K562 (cell line): ENCODE results near the gene ADAMTS14. TPM values are rescaled to one million over a fixed set of nuclear protein-coding genes. Genes with fewer than 3 reads are reported as not detected.

Experiments used
- ARID1B ChIP-seq: fragments of 450-650 bp; IDR thresholded peaks from 2 replicates; pipeline ENCODE4 v1.6.1; 2016; ENCODE audit warnings: antibody characterized with exemption, mild to moderate bottlenecking, inconsistent platforms
- CHD4 ChIP-seq: fragments of 200-600 bp; sonication (generic); IDR thresholded peaks from 3 replicates; pipeline ENCODE4 v1.6.1; 2012; ENCODE audit warnings: low read depth, mild to moderate bottlenecking, mixed read lengths, low read length, inconsistent platforms; ENCODE audit not compliant: insufficient read depth, insufficient replicate concordance, poor library complexity, severe bottlenecking
- FUS ChIP-seq: fragments of 200-400 bp; formaldehyde crosslinking; optimal IDR thresholded peaks from 2 replicates; pipeline ENCODE3; 2017; ENCODE audit warnings: low read depth, low read length
- GATAD2A ChIP-seq: fragments of 450-650 bp; IDR thresholded peaks from 2 replicates; pipeline ENCODE4 v1.6.1; 2017
- HDAC1 ChIP-seq, 2 experiments: fragments of 450-650 bp; IDR thresholded peaks; 2 replicates each; pipeline ENCODE4 v1.6.1; 2016 to 2017; ENCODE audit warnings: inconsistent platforms in 1 of 2, mild to moderate bottlenecking in 1 of 2, moderate library complexity in 1 of 2
- KDM4B ChIP-seq, 2 experiments: fragments of 450-650 bp in 1 of 2; sonication (generic) in 1 of 2; IDR thresholded peaks; 2 replicates each; pipeline ENCODE4 v1.6.1; 2016 to 2017; ENCODE audit warnings: borderline replicate concordance in 2 of 2, antibody characterized with exemption in 1 of 2, low read depth in 1 of 2, mild to moderate bottlenecking in 1 of 2
- KHSRP ChIP-seq: fragments of 450-650 bp; IDR thresholded peaks from 2 replicates; pipeline ENCODE4 v1.6.1; 2017
- MCM2 ChIP-seq: fragments of 450-650 bp; IDR thresholded peaks from 2 replicates; pipeline ENCODE4 v1.6.1; 2017; ENCODE audit warnings: low read depth, mild to moderate bottlenecking
- MCM5 ChIP-seq: fragments of 450-650 bp; IDR thresholded peaks from 2 replicates; pipeline ENCODE4 v1.6.1; 2016; ENCODE audit warnings: low read depth
- MXI1 ChIP-seq: IDR thresholded peaks from 2 replicates; pipeline ENCODE4 v1.6.1; 2011; ENCODE audit warnings: low read depth, mild to moderate bottlenecking, improper control_type of control experiment, low read length
- RCOR1 ChIP-seq, 2 experiments: IDR thresholded peaks; 2 replicates each; pipeline ENCODE4 v1.6.1; 2012; ENCODE audit warnings: low read depth in 2 of 2, low read length in 2 of 2, borderline replicate concordance in 1 of 2, improper control_type of control experiment in 1 of 2
- SMAD4 ChIP-seq: fragments of 250-450 bp; sonication (Bioruptor Pico); conservative IDR thresholded peaks from 2 replicates; pipeline ENCODE4 v1.8.0; 2021; ENCODE audit warnings: inconsistent platforms, mild to moderate bottlenecking, moderate library complexity
- ZFP1 ChIP-seq: fragments of 450-650 bp; formaldehyde crosslinking; IDR thresholded peaks from 2 replicates; pipeline ENCODE4 v1.4.0; 2020; ENCODE audit warnings: mild to moderate bottlenecking, mixed read lengths
- ZNF76 ChIP-seq: fragments of 250-450 bp; sonication (Bioruptor Pico); IDR thresholded peaks from 2 replicates; pipeline ENCODE4 v1.4.0; 2020; ENCODE audit warnings: mild to moderate bottlenecking, moderate library complexity, borderline replicate concordance
- polyA plus RNA-seq, 8 experiments: library from polyadenylated mRNA; depleted of rRNA in 4 of 8; stranded (reverse) in 5 of 8; unstranded in 3 of 8; fragments of >200 nt; fragmentation: Nextera tagmentation in 2 of 8; fragmentation: Illumina TruSeq in 1 of 8; extraction: Ambion mirVana in 2 of 8; extraction: Trizol in 1 of 8; gene quantifications; 2 replicates each; pipeline versions ENCODE4 v1.2.1 to v1.2.3, GENCODE V29; 2011 to 2014; ENCODE audit warnings: inconsistent platforms in 1 of 8, missing spikeins in 1 of 8
- total RNA-seq, 7 experiments: library from RNA; depleted of rRNA in 6 of 7; stranded (reverse); fragments of >200 nt in 6 of 7; fragmentation: Illumina TruSeq in 2 of 7; extraction: Trizol in 2 of 7; gene quantifications; 2 replicates each; pipeline versions ENCODE4 v1.2.1 to v1.2.3, GENCODE V29; 2011 to 2021; ENCODE audit warnings: low replicate concordance in 1 of 7
- TF ChIP-seq, protein P1 (sequence below): fragments of 250-450 bp; sonication (Bioruptor Pico); IDR thresholded peaks from 2 replicates; pipeline ENCODE4 v1.5.1; 2021; ENCODE audit warnings: mild to moderate bottlenecking
- TF ChIP-seq, protein P2 (sequence below): sonication (generic); formaldehyde crosslinking; IDR thresholded peaks from 2 replicates; pipeline ENCODE4 v1.8.1; 2023; ENCODE audit warnings: mild to moderate bottlenecking, missing genetic modification reagents, moderate library complexity
- TF ChIP-seq, protein P3 (sequence below), 2 experiments: fragments of 200-800 bp in 1 of 2; sonication (Bioruptor generic) in 1 of 2; sonication (generic) in 1 of 2; formaldehyde crosslinking in 1 of 2; IDR thresholded peaks in 1 of 2; conservative IDR thresholded peaks in 1 of 2; 2 replicates each; pipeline versions ENCODE4 v1.5.0 to v1.6.1; 2016 to 2020; ENCODE audit warnings: missing compliant biosample characterization in 1 of 2, missing genetic modification characterization in 1 of 2, missing genetic modification reagents in 1 of 2
- TF ChIP-seq, protein P4 (sequence below): fragments of 250-450 bp; sonication (Bioruptor Pico); IDR thresholded peaks from 2 replicates; pipeline ENCODE4 v1.9.0; 2021; ENCODE audit warnings: mild to moderate bottlenecking, inconsistent platforms
- TF ChIP-seq, protein P5 (sequence below): IDR thresholded peaks from 3 replicates; pipeline ENCODE4 v1.6.1; 2011; ENCODE audit warnings: borderline replicate concordance, mild to moderate bottlenecking; ENCODE audit not compliant: insufficient read length, insufficient read depth

ADAMTS14 gene
- total and polyA plus RNA-seq, 9 of the 15 experiments (the other 6 are each of a cell fraction or from before 2014, with no cell fraction given) = 0.04 to 37.4 (median 15.9) TPM

DNA sequence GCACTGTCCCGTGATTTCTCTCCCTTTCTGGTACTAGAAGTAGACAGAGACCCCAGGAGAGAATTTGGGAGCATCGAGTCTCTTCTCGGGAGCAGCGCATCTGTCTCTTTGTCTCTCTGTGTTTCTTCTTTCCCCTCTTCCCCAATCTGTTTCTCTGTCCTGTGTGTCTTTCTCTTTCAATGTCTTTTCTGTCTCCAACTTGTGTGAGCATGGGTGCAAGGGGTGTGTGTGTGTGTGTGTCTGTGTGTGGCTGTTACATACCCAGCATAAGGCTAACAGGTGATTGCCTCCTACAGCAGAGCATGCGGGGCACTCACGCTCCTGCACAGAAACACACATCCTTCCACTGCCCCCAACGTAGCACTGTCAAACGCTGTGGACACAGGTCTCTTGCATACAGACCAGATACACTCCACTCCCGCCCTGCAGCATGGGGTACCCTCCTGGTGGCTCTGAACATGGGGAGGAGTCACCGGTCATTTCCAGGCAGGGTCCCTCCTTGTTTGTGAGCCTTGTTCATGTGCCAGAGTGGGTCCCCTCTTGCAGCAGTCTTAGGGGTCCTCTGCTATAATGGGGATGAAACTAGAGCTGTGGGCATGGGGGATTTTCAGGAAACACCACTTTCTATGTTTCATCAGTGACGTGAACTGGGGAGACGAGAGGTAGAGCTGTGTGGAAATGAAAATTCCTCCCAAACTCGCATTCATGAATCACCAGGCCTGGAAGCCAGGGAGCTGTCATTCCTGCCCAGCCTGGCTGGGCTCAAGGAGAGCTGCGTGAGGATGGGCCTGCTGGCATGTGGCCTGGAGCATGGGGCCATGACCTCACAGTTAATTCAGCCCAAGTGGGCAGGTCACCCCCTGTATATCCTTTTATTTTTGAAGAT lies 980 bp downstream of the ADAMTS14 start (continued):
- TF ChIP-seq KDM4B (IDR thresholded peaks at IDR 0.05; ENCODE audit: borderline replicate concordance in 2 of 2, low read depth in 1 of 2) (no peak), RCOR1 (IDR thresholded peaks at IDR 0.05; ENCODE audit: borderline replicate concordance in 1 of 2, low read depth in 2 of 2, low read length in 2 of 2) (no peak), GATAD2A (0 out of 2 replicates have a peak, but pooled peaks have one; percentile 5), ZNF76 (CRISPR knock-in tag) (no peak), FUS (no peak), MXI1 (no peak), KHSRP (no peak), ZFP1 (no peak), MCM2 (no peak), CHD4 (no peak), MCM5 (no peak), ARID1B (peak; percentile 30), HDAC1 (IDR thresholded peaks at IDR 0.05) (peak in 1 of 2 experiments; percentile 77; a peak in 2 of 4 replicates), SMAD4 (CRISPR knock-in tag) (no peak)
- TF ChIP-seq, protein P1, sequence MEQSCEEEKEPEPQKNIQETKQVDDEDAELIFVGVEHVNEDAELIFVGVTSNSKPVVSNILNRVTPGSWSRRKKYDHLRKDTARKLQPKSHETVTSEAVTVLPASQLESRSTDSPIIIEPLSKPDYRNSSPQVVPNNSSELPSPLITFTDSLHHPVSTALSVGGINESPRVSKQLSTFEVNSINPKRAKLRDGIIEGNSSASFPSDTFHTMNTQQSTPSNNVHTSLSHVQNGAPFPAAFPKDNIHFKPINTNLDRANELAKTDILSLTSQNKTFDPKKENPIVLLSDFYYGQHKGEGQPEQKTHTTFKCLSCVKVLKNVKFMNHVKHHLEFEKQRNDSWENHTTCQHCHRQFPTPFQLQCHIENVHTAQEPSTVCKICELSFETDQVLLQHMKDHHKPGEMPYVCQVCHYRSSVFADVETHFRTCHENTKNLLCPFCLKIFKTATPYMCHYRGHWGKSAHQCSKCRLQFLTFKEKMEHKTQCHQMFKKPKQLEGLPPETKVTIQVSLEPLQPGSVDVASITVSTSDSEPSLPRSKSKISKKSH (CRISPR knock-in tag) = no peak
- TF ChIP-seq, protein P2, sequence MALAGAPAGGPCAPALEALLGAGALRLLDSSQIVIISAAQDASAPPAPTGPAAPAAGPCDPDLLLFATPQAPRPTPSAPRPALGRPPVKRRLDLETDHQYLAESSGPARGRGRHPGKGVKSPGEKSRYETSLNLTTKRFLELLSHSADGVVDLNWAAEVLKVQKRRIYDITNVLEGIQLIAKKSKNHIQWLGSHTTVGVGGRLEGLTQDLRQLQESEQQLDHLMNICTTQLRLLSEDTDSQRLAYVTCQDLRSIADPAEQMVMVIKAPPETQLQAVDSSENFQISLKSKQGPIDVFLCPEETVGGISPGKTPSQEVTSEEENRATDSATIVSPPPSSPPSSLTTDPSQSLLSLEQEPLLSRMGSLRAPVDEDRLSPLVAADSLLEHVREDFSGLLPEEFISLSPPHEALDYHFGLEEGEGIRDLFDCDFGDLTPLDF = no peak
- TF ChIP-seq, protein P3, sequence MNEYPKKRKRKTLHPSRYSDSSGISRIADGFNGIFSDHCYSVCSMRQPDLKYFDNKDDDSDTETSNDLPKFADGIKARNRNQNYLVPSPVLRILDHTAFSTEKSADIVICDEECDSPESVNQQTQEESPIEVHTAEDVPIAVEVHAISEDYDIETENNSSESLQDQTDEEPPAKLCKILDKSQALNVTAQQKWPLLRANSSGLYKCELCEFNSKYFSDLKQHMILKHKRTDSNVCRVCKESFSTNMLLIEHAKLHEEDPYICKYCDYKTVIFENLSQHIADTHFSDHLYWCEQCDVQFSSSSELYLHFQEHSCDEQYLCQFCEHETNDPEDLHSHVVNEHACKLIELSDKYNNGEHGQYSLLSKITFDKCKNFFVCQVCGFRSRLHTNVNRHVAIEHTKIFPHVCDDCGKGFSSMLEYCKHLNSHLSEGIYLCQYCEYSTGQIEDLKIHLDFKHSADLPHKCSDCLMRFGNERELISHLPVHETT (CRISPR knock-in tag; conservative IDR thresholded peaks at IDR 0.05 in 1 of 2, IDR thresholded peaks at IDR 0.05 in 1 of 2) = peak in 1 of 2 experiments; percentile 19; a peak in 2 of 4 replicates
- TF ChIP-seq, protein P4, sequence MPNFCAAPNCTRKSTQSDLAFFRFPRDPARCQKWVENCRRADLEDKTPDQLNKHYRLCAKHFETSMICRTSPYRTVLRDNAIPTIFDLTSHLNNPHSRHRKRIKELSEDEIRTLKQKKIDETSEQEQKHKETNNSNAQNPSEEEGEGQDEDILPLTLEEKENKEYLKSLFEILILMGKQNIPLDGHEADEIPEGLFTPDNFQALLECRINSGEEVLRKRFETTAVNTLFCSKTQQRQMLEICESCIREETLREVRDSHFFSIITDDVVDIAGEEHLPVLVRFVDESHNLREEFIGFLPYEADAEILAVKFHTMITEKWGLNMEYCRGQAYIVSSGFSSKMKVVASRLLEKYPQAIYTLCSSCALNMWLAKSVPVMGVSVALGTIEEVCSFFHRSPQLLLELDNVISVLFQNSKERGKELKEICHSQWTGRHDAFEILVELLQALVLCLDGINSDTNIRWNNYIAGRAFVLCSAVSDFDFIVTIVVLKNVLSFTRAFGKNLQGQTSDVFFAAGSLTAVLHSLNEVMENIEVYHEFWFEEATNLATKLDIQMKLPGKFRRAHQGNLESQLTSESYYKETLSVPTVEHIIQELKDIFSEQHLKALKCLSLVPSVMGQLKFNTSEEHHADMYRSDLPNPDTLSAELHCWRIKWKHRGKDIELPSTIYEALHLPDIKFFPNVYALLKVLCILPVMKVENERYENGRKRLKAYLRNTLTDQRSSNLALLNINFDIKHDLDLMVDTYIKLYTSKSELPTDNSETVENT (CRISPR knock-in tag) = no peak
- TF ChIP-seq, protein P5, sequence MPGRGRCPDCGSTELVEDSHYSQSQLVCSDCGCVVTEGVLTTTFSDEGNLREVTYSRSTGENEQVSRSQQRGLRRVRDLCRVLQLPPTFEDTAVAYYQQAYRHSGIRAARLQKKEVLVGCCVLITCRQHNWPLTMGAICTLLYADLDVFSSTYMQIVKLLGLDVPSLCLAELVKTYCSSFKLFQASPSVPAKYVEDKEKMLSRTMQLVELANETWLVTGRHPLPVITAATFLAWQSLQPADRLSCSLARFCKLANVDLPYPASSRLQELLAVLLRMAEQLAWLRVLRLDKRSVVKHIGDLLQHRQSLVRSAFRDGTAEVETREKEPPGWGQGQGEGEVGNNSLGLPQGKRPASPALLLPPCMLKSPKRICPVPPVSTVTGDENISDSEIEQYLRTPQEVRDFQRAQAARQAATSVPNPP = no peak
